H1 (cell line): Measurements from ENCODE around the gene TRABD. TPM values are rescaled to one million over a fixed set of nuclear protein-coding genes. Genes with fewer than 3 reads are reported as not detected.
A peak's percentile ranks its signal among the peaks of the same experiment; 100 is the strongest.

ENCODE experiments used
- CTCF ChIA-PET: fragments of 300-600 bp; sonication (Branson Sonifier 250); formaldehyde crosslinking; loops from one replicate; lab custom pipeline; 2021; ENCODE audit not compliant: partially characterized antibody; lab: Charles Lee
- POLR2A ChIA-PET: fragments of 300-600 bp; sonication (Branson Sonifier 250); formaldehyde crosslinking; loops from one replicate; lab custom pipeline; 2021; ENCODE audit warnings: inconsistent platforms; ENCODE audit not compliant: partially characterized antibody; lab: Charles Lee
- DNase-seq, 2 experiments: peaks; one replicate each; pipeline versions ENCODE4 v3.0.0 to v3.0.0-alpha.2; 2010 to 2022; ENCODE audit warnings: low spot score in 2 of 2, low read depth in 1 of 2, mixed read lengths in 1 of 2
- FAIRE-seq: peaks from 2 replicates; lab custom pipeline; 2011; peaks lifted over from hg19 to GRCh38; lab: Jason Lieb, UNC
- H2AFZ ChIP-seq: 2 replicates; pipeline ENCODE4 v1.8.1; 2012; ENCODE audit warnings: low read length, inconsistent platforms
- H2AK5ac ChIP-seq: 2 replicates; pipeline ENCODE4 v1.6.1; 2013; ENCODE audit warnings: low read depth, low read length
- H2BK120ac ChIP-seq: replicated peaks from 2 replicates; pipeline ENCODE3; 2013; ENCODE audit warnings: low read depth, low read length, inconsistent platforms
- H2BK12ac ChIP-seq: 2 replicates; pipeline ENCODE4 v1.6.1; 2013; ENCODE audit warnings: low read depth, low read length
- H2BK15ac ChIP-seq: 2 replicates; pipeline ENCODE4 v1.6.1; 2013; ENCODE audit warnings: low read length
- H2BK20ac ChIP-seq: 2 replicates; pipeline ENCODE4 v1.6.1; 2013; ENCODE audit warnings: low read length
- H2BK5ac ChIP-seq: 2 replicates; pipeline ENCODE4 v1.6.1; 2013; ENCODE audit warnings: low read depth, low read length
- H3K14ac ChIP-seq: 2 replicates; pipeline ENCODE4 v1.6.1; 2013; ENCODE audit warnings: inconsistent platforms; ENCODE audit not compliant: insufficient read length
- H3K18ac ChIP-seq: 2 replicates; pipeline ENCODE4 v1.6.1; 2013; ENCODE audit warnings: low read length; ENCODE audit errors: extremely low read depth
- H3K23ac ChIP-seq: 2 replicates; pipeline ENCODE4 v1.6.1; 2013; ENCODE audit warnings: inconsistent platforms; ENCODE audit not compliant: insufficient read length
- H3K23me2 ChIP-seq: 2 replicates; pipeline ENCODE4 v1.6.1; 2013; ENCODE audit warnings: low read depth, low read length
- H3K27ac ChIP-seq: 2 replicates; pipeline ENCODE4 v1.6.1; 2011; ENCODE audit warnings: low read depth, low read length, inconsistent platforms
- H3K27me3 ChIP-seq, 4 experiments: replicated peaks in 1 of 4; 1 replicate in 1 of 4; 2 replicates in 3 of 4; pipeline versions ENCODE4 v1.6.1 to v1.8.1; 2011 to 2013; ENCODE audit warnings: low read length in 3 of 4, mild to moderate bottlenecking in 3 of 4, inconsistent platforms in 2 of 4, mixed read lengths in 2 of 4, moderate library complexity in 1 of 4; ENCODE audit not compliant: control insufficient read depth in 3 of 4, insufficient read depth in 3 of 4; ENCODE audit errors: extremely low read depth in 1 of 4
- H3K36me3 ChIP-seq, 4 experiments: 2 replicates each; pipeline versions ENCODE4 v1.6.1 to v1.8.1; 2011 to 2013; ENCODE audit warnings: mild to moderate bottlenecking in 4 of 4, low read length in 3 of 4, moderate library complexity in 2 of 4, control low read depth in 1 of 4, inconsistent platforms in 1 of 4; ENCODE audit not compliant: insufficient read depth in 4 of 4, control insufficient read depth in 2 of 4
- H3K4ac ChIP-seq: replicated peaks from 2 replicates; pipeline ENCODE3; 2013; ENCODE audit warnings: low read length, low read depth, mixed read lengths, inconsistent platforms; ENCODE audit not compliant: insufficient read length
- H3K4me1 ChIP-seq, 4 experiments: replicated peaks in 1 of 4; 1 replicate in 1 of 4; 2 replicates in 3 of 4; pipeline versions ENCODE4 v1.6.1 to v1.8.1; 2011 to 2013; ENCODE audit warnings: low read length in 3 of 4, inconsistent platforms in 2 of 4, mixed read lengths in 1 of 4; ENCODE audit not compliant: insufficient read depth in 4 of 4, control insufficient read depth in 3 of 4
- H3K4me2 ChIP-seq, 2 experiments: 2 replicates each; pipeline versions ENCODE4 v1.6.1 to v1.8.1; 2011 to 2013; ENCODE audit warnings: low read depth in 2 of 2, low read length in 2 of 2, control low read depth in 1 of 2, inconsistent platforms in 1 of 2, mild to moderate bottlenecking in 1 of 2; ENCODE audit not compliant: insufficient read depth in 1 of 2
- H3K4me3 ChIP-seq, 4 experiments: fragments of 200-600, 300-600 bp in 1 of 4; sonication (generic), shearing (Covaris generic), sonication (Bioruptor Twin) in 1 of 4; 2 replicates each; pipeline versions ENCODE4 v1.5.1 to v1.8.1; 2011 to 2016; ENCODE audit warnings: low read length in 4 of 4, low read depth in 3 of 4, control low read depth in 2 of 4, inconsistent platforms in 2 of 4, mild to moderate bottlenecking in 2 of 4, mixed read lengths in 1 of 4, moderate library complexity in 1 of 4; ENCODE audit not compliant: insufficient read depth in 2 of 4; ENCODE audit errors: extremely low read depth in 1 of 4
- H3K56ac ChIP-seq: replicated peaks from 2 replicates; pipeline ENCODE3; 2013; ENCODE audit warnings: low read depth, mild to moderate bottlenecking, mixed read lengths, low read length, inconsistent platforms; ENCODE audit not compliant: insufficient read length
- H3K79me1 ChIP-seq: 2 replicates; pipeline ENCODE4 v1.6.1; 2013; ENCODE audit warnings: low read depth, low read length, control low read depth
- H3K79me2 ChIP-seq, 2 experiments: 2 replicates each; pipeline versions ENCODE4 v1.6.1 to v1.8.1; 2012 to 2013; ENCODE audit warnings: low read length in 2 of 2, mild to moderate bottlenecking in 2 of 2, inconsistent platforms in 1 of 2; ENCODE audit not compliant: insufficient read depth in 2 of 2, control insufficient read depth in 1 of 2
- H3K9ac ChIP-seq, 4 experiments: replicated peaks in 1 of 4; 1 replicate in 1 of 4; 2 replicates in 3 of 4; pipeline versions ENCODE4 v1.6.1 to v1.8.1; 2011 to 2013; ENCODE audit warnings: low read depth in 3 of 4, low read length in 3 of 4, control low read depth in 2 of 4, mild to moderate bottlenecking in 2 of 4, moderate library complexity in 2 of 4, inconsistent platforms in 1 of 4; ENCODE audit errors: extremely low read depth in 1 of 4
- H3K9me3 ChIP-seq, 2 experiments: 2 replicates each; pipeline versions ENCODE4 v1.6.1 to v1.8.1; 2012 to 2013; ENCODE audit warnings: mild to moderate bottlenecking in 2 of 2, moderate library complexity in 2 of 2, control low read depth in 1 of 2, inconsistent platforms in 1 of 2, low read depth in 1 of 2, low read length in 1 of 2, mixed read lengths in 1 of 2; ENCODE audit not compliant: insufficient read depth in 2 of 2
- H4K20me1 ChIP-seq, 2 experiments: replicated peaks in 1 of 2; 2 replicates each; pipeline versions ENCODE3 to v1.8.1; 2011 to 2013; ENCODE audit warnings: inconsistent platforms in 2 of 2, low read length in 2 of 2, mild to moderate bottlenecking in 1 of 2; ENCODE audit not compliant: insufficient read depth in 2 of 2, control insufficient read depth in 1 of 2
- H4K5ac ChIP-seq: 2 replicates; pipeline ENCODE4 v1.6.1; 2013; ENCODE audit warnings: low read length, low read depth, mixed read lengths, inconsistent platforms; ENCODE audit not compliant: insufficient read length
- H4K8ac ChIP-seq: 2 replicates; pipeline ENCODE4 v1.8.0; 2013; ENCODE audit warnings: mild to moderate bottlenecking, moderate library complexity, low read length, inconsistent platforms; ENCODE audit not compliant: insufficient read depth; ENCODE audit errors: extremely low read depth
- H4K91ac ChIP-seq: replicated peaks from 2 replicates; pipeline ENCODE3; 2013; ENCODE audit warnings: low read length, mixed read lengths, inconsistent platforms; ENCODE audit not compliant: insufficient read length
- CEBPB ChIP-seq: IDR thresholded peaks from 2 replicates; pipeline ENCODE4 v1.6.1; 2012; ENCODE audit warnings: low read depth, low read length
- SIN3A ChIP-seq, 2 experiments: IDR thresholded peaks in 1 of 2; conservative IDR thresholded peaks in 1 of 2; 2 replicates each; pipeline ENCODE4 v1.6.1; 2011 to 2012; ENCODE audit warnings: low read length in 2 of 2, improper control_type of control experiment in 1 of 2, low read depth in 1 of 2, mild to moderate bottlenecking in 1 of 2
- WGBS, 2 experiments: shearing (Covaris generic) in 1 of 2; methylation state at CpG; one replicate each; pipeline versions ENCODE4 v1.1.6 to v1.1.7; 2013 to 2015; ENCODE audit warnings: low lambda C conversion rate in 2 of 2, mixed read lengths in 2 of 2, inconsistent platforms in 1 of 2, low coverage in 1 of 2, missing lambda C conversion rate in 1 of 2; ENCODE audit not compliant: insufficient replicate concordance in 2 of 2, insufficient coverage in 1 of 2, insufficient read length in 1 of 2; ENCODE audit errors: extremely low coverage in 1 of 2, missing lambda C conversion rate in 1 of 2; 5-methylcytosine and 5-hydroxymethylcytosine counted together
- polyA plus RNA-seq, 7 experiments: library from polyadenylated mRNA; depleted of rRNA in 3 of 7; stranded (reverse) in 5 of 7; unstranded in 2 of 7; fragments of >200 nt in 5 of 7; fragments of 200-250 nt in 2 of 7; gene quantifications; 1 replicate in 5 of 7; 2 replicates in 1 of 7; 4 replicates in 1 of 7; pipeline versions ENCODE4 v1.2.1 to v1.2.3, GENCODE V29; 2011 to 2013; ENCODE audit warnings: missing spikeins in 2 of 7, mixed read lengths in 2 of 7
- total RNA-seq: library from RNA; stranded (reverse); fragmentation: NEBNext Ultra II Directional; extraction: Animal tissue kit (Norgen Biotek cat#: 25700); gene quantifications from 2 replicates; pipeline ENCODE4 v1.2.1, GENCODE V29; 2021

TRABD gene
- total and polyA plus RNA-seq, 2 of the 8 experiments (the other 6 are each of a cell fraction or from before 2014, with no cell fraction given), result 44.2 to 57.5 TPM

DNA sequence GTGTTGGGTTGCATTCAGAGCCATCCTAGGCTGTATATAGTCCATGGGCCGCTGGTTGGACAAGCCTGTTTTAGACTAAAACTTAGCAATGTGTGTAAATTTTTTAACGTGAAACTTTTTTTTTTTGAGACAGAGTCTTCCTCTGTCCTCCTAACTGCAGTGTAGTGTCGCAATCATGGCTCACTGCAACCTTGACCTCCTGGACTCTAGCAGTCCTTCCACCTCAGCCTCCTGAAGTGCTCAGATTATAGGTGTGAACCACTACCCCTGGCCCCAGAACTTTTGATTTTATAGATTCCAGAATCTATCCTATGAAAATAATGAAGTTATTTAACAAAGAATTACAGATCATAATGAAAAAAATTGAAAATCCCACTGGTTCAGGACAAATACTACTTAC is 45.1 kb upstream of the TRABD start:
- no peak for FAIRE-seq
- no peaks in the 10 kb centered on the region for H3K79me1 ChIP-seq
- no peak overlapping the region for H2BK20ac ChIP-seq
- H3K4ac ChIP-seq, result no peak overlapping the region
- no peak overlapping the region for H2BK120ac ChIP-seq
- H3K4me1 ChIP-seq, result no peaks in the 10 kb centered on the region
- H4K20me1 ChIP-seq, result no peaks in the 10 kb centered on the region
- no peak overlapping the region for H4K5ac ChIP-seq
- no peak overlapping the region for H3K4me3 ChIP-seq
- H4K91ac ChIP-seq, result no peak overlapping the region
- H3K27ac ChIP-seq, result no peak overlapping the region
- no peak overlapping the region for H4K8ac ChIP-seq
- 82% methylated on average over 3 of the region's 3 CpGs; no CpG with 5 or more reads in 1 of the 2 experiments for WGBS, 2 experiments
- no peaks in the 10 kb centered on the region for H3K27me3 ChIP-seq
- no peak overlapping the region for H2AK5ac ChIP-seq
- no peak overlapping the region for H3K4me2 ChIP-seq
- H3K23me2 ChIP-seq, result no peaks in the 10 kb centered on the region
- no peaks in the 10 kb centered on the region for H3K79me2 ChIP-seq
- no peak for DNase-seq
- no peaks in the 10 kb centered on the region for H3K36me3 ChIP-seq
- H3K18ac ChIP-seq, result no peak overlapping the region
- H2BK15ac ChIP-seq, result no peak overlapping the region
- no peak overlapping the region for H2BK12ac ChIP-seq
- H2BK5ac ChIP-seq, result no peak overlapping the region
- H3K23ac ChIP-seq, result no peak overlapping the region
- H3K56ac ChIP-seq, result no peak overlapping the region
- no peak overlapping the region for H2AFZ ChIP-seq
- H3K14ac ChIP-seq, result no peak overlapping the region
- H3K9me3 ChIP-seq, result no peaks in the 10 kb centered on the region
- TF ChIP-seq SIN3A (conservative IDR thresholded peaks at IDR 0.05 in 1 of 2, IDR thresholded peaks at IDR 0.05 in 1 of 2; ENCODE audit: low read depth in 1 of 2, low read length in 2 of 2) (no peak), CEBPB (peak; percentile 68; the same call in 1 of the 2 replicates)
- H3K9ac ChIP-seq, result no peak overlapping the region
- CTCF ChIA-PET, result interaction anchor here (0.6 to 1.5 kb wide), 5 partner anchors 8 to 128 kb away, joined by 3 to 5 read pairs (median 4); no protein-coding TSS in a partner anchor
- POLR2A ChIA-PET, result interaction anchor here (0.6 kb wide), 1 partner anchor 370 kb away, joined by 3 read pairs; no protein-coding TSS in a partner anchor
